Panc1 (cell line): ENCODE results near the gene MORN1. TPM values are rescaled to one million over a fixed set of nuclear protein-coding genes. Genes with fewer than 3 reads are reported as not detected.
A peak's percentile ranks its signal among the peaks of the same experiment; 100 is the strongest.

Experiments used
- ATAC-seq: fragments of 200-7000 bp; cut with Tn5 transposase; 2 replicates; pipeline ENCODE4 v1.9.1; 2020; ENCODE audit warnings: mild to moderate bottlenecking, moderate library complexity
- BruUV-seq: library from RNA; stranded (reverse); fragments of 400-500 nt; replicated peaks from 2 replicates; lab custom pipeline; 2021; lab: Mats Ljungman, UMichigan
- CTCF ChIA-PET: fragments of 300-600 bp; sonication (Branson Sonifier 250); formaldehyde crosslinking; loops from one replicate; lab custom pipeline; 2022; ENCODE audit warnings: antibody characterized with exemption; lab: Charles Lee
- POLR2A ChIA-PET: fragments of 300-600 bp; sonication (Branson Sonifier 250); formaldehyde crosslinking; loops from one replicate; lab custom pipeline; 2022; ENCODE audit warnings: antibody characterized with exemption; lab: Charles Lee
- DNase-seq: peaks from one replicate; pipeline ENCODE4 v3.0.0-alpha.2; 2010; ENCODE audit warnings: low read depth, low spot score
- H3K27ac ChIP-seq: 2 replicates; pipeline ENCODE4 v1.5.1; 2011; ENCODE audit warnings: mild to moderate bottlenecking, low read length, inconsistent platforms
- H3K27me3 ChIP-seq: fragments of 200-500 bp; sonication (Bioruptor generic); 2 replicates; pipeline ENCODE4 v1.6.0; 2014; ENCODE audit warnings: low read length, inconsistent platforms; ENCODE audit not compliant: control insufficient read depth, insufficient read depth
- H3K36me3 ChIP-seq: fragments of 200-500 bp; sonication (Bioruptor generic); 2 replicates; pipeline ENCODE4 v1.5.1; 2014; ENCODE audit warnings: inconsistent platforms, mild to moderate bottlenecking, low read length, moderate library complexity; ENCODE audit not compliant: control insufficient read depth, insufficient read depth
- H3K4me1 ChIP-seq: 2 replicates; pipeline ENCODE4 v1.5.1; 2011; ENCODE audit warnings: inconsistent platforms, mild to moderate bottlenecking, low read length, moderate library complexity; ENCODE audit not compliant: control insufficient read depth, insufficient read depth
- H3K4me3 ChIP-seq, 2 experiments: 2 replicates each; pipeline ENCODE4 v1.5.1; 2011 to 2012; ENCODE audit warnings: low read depth in 2 of 2, low read length in 2 of 2, mild to moderate bottlenecking in 2 of 2, inconsistent platforms in 1 of 2, moderate library complexity in 1 of 2
- H3K9me3 ChIP-seq: fragments of 200-500 bp; sonication (Bioruptor generic); 2 replicates; pipeline ENCODE4 v1.5.1; 2014; ENCODE audit warnings: low read depth, mild to moderate bottlenecking, inconsistent platforms, low read length, moderate library complexity; ENCODE audit not compliant: control insufficient read depth, insufficient read depth
- POLR2AphosphoS5 ChIP-seq: IDR thresholded peaks from 2 replicates; pipeline ENCODE4 v1.6.1; 2012; ENCODE audit warnings: mild to moderate bottlenecking, low read depth, low read length, moderate library complexity
- SIN3A ChIP-seq: IDR thresholded peaks from 2 replicates; pipeline ENCODE4 v1.6.1; 2012; ENCODE audit warnings: low read depth, mild to moderate bottlenecking, low read length, moderate library complexity, borderline replicate concordance; ENCODE audit not compliant: insufficient read depth
- TCF7L2 ChIP-seq: IDR thresholded peaks from 2 replicates; pipeline ENCODE4 v1.6.1; 2011; ENCODE audit warnings: mild to moderate bottlenecking, low read depth, low read length, inconsistent platforms
- in situ Hi-C: cut with HindIII; loops from 2 replicates; pipeline ENCODE4 v1.10.0; 2016; ENCODE audit warnings: low sequenced_read_pairs, low pct_unique_long_range_greater_than_20kb
- intact Hi-C: fragments of 100-400 bp; cut with micrococcal nuclease; formaldehyde crosslinking; loops from one replicate; pipeline ENCODE4 v1.10.0; 2022; ENCODE audit not compliant: unreplicated experiment
- total RNA-seq: library from RNA; stranded (reverse); gene quantifications from one replicate; pipeline ENCODE4 v1.2.1, GENCODE V29; 2021; ENCODE audit not compliant: unreplicated experiment
- TF ChIP-seq, protein P1 (sequence below), 2 experiments: IDR thresholded peaks; 2 replicates each; pipeline ENCODE4 v1.6.1; 2011 to 2012; ENCODE audit warnings: low read depth in 2 of 2, control low read depth in 1 of 2, low read length in 1 of 2, mild to moderate bottlenecking in 1 of 2, moderate library complexity in 1 of 2; ENCODE audit not compliant: insufficient read depth in 1 of 2
- TF ChIP-seq, protein P2 (sequence below): fragments of 450-650 bp; IDR thresholded peaks from 2 replicates; pipeline ENCODE4 v1.5.1; 2017; ENCODE audit warnings: mild to moderate bottlenecking

MORN1 gene
- total RNA-seq, 1 experiment from 2014 or later: 21.3 TPM

GRCh38 chr1:2308844-2309243 lies 82.5 kb downstream of the MORN1 start:
- ATAC-seq: no peak
- TF ChIP-seq TCF7L2 (no peak), POLR2AphosphoS5 (no peak), SIN3A (no peak)
- TF ChIP-seq, protein P1, sequence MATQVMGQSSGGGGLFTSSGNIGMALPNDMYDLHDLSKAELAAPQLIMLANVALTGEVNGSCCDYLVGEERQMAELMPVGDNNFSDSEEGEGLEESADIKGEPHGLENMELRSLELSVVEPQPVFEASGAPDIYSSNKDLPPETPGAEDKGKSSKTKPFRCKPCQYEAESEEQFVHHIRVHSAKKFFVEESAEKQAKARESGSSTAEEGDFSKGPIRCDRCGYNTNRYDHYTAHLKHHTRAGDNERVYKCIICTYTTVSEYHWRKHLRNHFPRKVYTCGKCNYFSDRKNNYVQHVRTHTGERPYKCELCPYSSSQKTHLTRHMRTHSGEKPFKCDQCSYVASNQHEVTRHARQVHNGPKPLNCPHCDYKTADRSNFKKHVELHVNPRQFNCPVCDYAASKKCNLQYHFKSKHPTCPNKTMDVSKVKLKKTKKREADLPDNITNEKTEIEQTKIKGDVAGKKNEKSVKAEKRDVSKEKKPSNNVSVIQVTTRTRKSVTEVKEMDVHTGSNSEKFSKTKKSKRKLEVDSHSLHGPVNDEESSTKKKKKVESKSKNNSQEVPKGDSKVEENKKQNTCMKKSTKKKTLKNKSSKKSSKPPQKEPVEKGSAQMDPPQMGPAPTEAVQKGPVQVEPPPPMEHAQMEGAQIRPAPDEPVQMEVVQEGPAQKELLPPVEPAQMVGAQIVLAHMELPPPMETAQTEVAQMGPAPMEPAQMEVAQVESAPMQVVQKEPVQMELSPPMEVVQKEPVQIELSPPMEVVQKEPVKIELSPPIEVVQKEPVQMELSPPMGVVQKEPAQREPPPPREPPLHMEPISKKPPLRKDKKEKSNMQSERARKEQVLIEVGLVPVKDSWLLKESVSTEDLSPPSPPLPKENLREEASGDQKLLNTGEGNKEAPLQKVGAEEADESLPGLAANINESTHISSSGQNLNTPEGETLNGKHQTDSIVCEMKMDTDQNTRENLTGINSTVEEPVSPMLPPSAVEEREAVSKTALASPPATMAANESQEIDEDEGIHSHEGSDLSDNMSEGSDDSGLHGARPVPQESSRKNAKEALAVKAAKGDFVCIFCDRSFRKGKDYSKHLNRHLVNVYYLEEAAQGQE (IDR thresholded peaks at IDR 0.05; ENCODE audit: insufficient read depth in 1 of 2, low read depth in 2 of 2, low read length in 1 of 2): no peak
- TF ChIP-seq, protein P2, sequence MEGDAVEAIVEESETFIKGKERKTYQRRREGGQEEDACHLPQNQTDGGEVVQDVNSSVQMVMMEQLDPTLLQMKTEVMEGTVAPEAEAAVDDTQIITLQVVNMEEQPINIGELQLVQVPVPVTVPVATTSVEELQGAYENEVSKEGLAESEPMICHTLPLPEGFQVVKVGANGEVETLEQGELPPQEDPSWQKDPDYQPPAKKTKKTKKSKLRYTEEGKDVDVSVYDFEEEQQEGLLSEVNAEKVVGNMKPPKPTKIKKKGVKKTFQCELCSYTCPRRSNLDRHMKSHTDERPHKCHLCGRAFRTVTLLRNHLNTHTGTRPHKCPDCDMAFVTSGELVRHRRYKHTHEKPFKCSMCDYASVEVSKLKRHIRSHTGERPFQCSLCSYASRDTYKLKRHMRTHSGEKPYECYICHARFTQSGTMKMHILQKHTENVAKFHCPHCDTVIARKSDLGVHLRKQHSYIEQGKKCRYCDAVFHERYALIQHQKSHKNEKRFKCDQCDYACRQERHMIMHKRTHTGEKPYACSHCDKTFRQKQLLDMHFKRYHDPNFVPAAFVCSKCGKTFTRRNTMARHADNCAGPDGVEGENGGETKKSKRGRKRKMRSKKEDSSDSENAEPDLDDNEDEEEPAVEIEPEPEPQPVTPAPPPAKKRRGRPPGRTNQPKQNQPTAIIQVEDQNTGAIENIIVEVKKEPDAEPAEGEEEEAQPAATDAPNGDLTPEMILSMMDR: no peak
- Histone ChIP-seq H3K4me3 (no peak overlapping the region), H3K36me3 (no peaks in the 10 kb centered on the region; the same call in 1 of the 2 replicates), H3K4me1 (peaks cover 44% of the 10 kb centered on the region), H3K9me3 (no peaks in the 10 kb centered on the region), H3K27ac (no peak overlapping the region), H3K27me3 (no peaks in the 10 kb centered on the region)
- ChIA-PET POLR2A (no interaction called here), CTCF (no interaction called here)
- intact Hi-C loops (no loop called here), in situ Hi-C loops (no loop called here)
- no peak for DNase-seq
- BruUV-seq: no TSS peak

DNA sequence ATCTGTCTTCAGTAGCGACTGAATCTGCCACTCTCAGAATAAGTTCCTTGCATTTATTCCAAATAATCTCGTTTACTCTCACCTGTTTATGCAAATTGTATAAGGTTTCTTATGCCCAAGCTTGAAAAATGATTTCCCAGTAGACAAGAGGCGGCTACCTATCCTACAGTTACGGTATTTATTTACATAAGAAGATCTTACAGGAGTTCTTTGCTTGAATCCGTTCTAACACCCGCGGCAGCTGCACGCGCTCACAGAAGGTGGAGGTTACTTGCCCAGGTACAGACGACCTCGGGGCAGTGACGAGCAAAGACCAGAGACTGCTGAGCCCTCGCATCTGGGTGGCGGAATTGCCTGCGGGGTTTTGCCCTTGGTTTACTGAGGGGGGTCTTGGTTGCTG lies 83.4 kb downstream of the MORN1 start:
- DNase-seq (no peak), ATAC-seq (no peak)
- no peaks in the 10 kb centered on the region for H3K9me3 ChIP-seq
- TSS peak; percentile 92 for BruUV-seq
- intact Hi-C loops (no loop called here), in situ Hi-C loops (no loop called here)
- H3K4me1 ChIP-seq: peaks cover 35% of the 10 kb centered on the region
- TF ChIP-seq POLR2AphosphoS5 (no peak), SIN3A (no peak), TCF7L2 (no peak)
- TF ChIP-seq, protein P2: no peak
- TF ChIP-seq, protein P1 (IDR thresholded peaks at IDR 0.05; ENCODE audit: insufficient read depth in 1 of 2, low read depth in 2 of 2, low read length in 1 of 2): no peak
- no peak overlapping the region for H3K27ac ChIP-seq
- H3K4me3 ChIP-seq: no peak overlapping the region
- ChIA-PET POLR2A (no interaction called here), CTCF (no interaction called here)
- no peaks in the 10 kb centered on the region for H3K27me3 ChIP-seq
- no peaks in the 10 kb centered on the region; the same call in none of the 2 replicates for H3K36me3 ChIP-seq
